GM21390 (cell line): ENCODE data around the gene SLC6A4.
"Not testable (repeated sequence)": the region's sequence is repeated elsewhere in the genome, so short reads cannot be mapped to it uniquely, and the experiment has no call there.

Experiments used
- ATAC-seq: cut with Tn5 transposase; IDR thresholded peaks from one replicate; pipeline ENCODE4 v1.9.1; 2021; ENCODE audit not compliant: unreplicated experiment

Gene SLC6A4

DNA sequence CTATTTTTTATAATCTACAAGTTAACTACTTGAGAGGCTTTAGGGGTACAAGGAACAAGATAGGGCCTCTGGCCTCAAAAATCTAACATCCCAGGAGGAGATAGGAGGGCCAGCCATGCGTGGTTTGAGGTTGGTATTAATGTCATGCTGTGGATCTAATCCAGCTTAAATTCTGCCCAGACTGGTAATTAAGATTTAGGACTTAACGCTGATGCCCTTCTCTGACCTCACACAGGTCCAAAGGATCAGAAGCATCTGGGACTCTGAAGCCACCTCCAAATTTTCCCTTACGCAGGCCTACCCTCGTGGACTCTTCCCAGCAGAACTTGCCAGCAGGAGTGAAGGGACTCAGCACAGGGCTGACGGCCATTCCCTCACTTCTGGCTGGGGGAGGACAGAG is 15.1 kb downstream of the SLC6A4 start:
- no peak for ATAC-seq

DNA sequence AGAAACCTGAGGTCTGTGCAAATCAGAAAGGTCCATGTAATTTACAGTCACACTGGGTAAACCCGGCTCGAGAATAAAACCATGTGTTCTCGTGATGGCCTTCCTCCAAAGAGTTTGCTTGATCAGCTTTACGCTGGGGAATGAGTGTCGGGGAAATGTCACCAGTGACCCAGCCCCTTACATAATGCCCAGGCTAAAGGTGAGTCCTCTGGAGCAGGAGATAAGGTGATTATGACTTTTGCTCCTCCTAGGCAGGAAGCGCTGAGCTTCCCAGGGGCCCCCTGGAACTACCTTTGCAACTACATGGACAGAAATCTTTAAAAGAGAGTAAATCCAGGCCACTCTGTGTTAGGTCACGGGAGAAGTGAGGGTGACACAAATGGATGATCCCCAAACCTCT is 15.7 kb downstream of the SLC6A4 start:
- ATAC-seq: no peak

DNA sequence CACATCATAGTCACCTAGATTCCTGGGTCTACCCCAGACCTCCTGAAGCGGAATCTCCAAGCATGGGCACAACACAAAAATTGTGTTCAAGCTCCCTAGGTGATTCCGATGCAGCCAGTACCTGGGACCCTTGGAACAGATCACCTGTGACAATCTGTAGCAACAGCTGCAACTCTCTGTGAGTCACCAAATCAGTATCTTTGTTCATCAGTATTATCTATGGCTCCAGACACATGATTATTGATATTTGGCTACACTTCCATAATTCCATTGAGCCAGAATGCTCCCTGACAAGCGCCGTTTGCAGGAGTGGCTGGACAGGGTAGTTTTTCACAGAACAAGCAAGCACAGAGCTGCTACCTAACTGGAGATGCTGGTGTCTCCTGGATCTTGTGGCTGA is 16.2 kb downstream of the SLC6A4 start:
- no peak for ATAC-seq

DNA sequence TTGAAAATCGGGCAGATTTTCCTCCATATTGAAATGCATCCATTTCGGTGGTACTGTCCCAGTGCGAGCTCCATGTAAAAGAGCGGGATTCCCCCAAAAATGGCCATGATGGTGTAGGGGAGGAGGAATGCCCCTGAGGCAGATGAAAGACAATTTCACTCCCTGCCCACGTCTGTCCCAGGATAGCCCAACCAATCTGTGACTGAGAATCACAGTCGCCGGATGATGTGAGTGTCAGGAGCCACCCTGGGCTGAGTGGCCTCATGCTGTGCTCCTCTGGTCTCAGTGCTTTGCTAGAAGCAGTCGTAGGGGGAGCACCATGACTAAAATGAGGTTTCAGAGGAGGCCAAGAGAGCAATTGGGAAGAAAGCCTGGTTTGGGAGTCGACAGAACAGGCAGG is 16.7 kb downstream of the SLC6A4 start:
- no peak for ATAC-seq

DNA sequence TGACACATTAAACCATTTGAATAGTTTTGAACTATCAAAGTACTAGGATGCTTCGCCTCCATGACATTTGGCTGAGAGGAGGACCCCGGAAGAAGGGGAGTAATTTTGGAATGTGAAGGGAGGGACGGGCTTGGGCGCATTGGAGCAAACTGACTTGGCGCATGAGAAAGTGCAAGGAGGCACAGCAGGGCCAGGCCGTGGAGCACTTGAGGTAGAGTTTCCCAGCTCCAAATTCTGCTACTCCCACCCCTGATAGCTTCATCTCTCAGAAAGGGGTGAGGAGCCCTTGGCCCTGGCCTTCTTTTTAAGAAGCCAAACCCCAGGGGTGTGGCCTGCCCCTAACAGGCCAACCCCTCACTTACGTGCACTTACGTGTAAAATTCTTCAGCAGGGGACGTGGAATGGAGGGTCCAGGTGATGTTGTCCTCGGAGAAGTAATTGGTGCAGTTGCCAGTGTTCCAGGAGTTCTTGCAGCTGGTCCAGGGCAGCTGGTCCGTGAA is 17.7 kb downstream of the SLC6A4 start:
- ATAC-seq: no peak

DNA sequence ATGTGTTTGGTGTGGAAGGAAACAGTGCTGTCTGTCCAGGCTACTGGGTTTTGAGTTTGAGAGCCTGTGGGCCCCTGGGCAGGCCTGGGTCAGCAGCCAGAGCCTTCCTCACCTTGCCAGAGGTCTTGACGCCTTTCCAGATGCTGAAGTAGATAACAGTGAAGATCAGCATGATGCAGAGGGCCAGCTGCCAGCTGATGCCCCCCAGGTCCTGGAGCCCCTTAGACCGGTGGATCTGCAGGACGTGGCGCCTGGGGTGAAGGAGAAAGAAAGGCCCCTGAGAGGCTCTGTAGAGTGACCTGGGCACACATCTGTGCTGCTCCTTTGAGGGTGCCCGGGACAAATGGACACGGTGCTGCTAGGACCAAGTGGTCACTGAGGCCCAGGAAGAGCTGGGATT is 18.4 kb downstream of the SLC6A4 start:
- ATAC-seq: no peak

DNA sequence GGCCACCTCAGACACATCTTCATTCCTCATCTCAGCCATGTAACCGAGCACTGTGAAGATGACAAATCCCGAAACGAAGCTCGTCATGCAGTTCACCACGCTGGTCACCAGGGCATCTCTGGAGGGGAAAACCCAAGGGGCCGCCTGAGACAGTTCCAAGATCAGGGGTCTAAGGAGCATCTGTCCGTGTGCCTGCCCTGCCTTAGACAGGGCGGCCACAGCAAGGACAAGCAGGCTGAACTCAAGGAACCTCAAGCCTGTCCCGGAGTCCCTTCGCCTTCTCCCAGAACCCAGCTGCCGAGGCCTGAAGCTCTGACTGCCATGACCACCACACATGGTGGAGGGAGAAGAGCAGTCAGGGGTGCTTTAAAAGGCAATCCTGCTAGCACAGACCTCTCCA is 22.7 kb downstream of the SLC6A4 start:
- peak; percentile 74 for ATAC-seq

DNA sequence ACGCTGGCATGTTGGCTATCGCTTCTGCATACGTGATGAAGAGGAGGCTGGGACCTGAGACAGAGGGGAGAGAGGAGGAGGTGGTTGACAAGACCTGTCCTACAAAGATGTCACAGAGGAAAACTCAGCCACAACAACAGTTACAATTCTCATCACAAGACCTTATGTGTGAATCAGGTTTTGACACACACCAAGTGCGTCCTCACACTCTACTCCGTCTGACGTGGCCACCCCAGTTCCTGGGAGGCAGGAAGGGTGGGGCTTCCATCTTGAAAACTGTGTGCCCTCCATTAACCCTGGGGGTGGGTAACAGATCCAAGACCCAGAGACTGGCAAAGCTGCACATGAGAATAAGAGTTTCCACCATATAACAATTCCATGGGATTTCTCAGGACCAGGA is 24.1 kb downstream of the SLC6A4 start:
- no peak for ATAC-seq

DNA sequence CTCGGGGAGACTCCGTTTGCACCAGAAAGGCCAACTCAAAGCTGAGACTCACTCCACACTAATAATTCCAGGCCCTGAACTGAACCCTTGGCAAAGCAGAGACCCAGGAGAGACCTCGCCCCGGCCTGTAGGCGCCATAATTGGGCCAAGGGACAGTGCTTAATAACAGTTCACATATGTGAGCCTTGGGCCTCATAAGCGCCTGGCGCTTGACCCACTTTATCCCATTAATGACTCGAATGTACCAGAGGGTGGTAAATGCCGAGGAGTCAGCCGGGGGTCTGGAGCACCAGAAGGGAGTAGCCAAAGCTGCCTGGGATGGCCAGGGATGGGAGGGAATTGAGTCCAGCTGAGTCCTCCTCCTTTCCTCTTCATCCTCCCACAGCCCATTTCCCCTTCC is 24.6 kb downstream of the SLC6A4 start:
- no peak for ATAC-seq

DNA sequence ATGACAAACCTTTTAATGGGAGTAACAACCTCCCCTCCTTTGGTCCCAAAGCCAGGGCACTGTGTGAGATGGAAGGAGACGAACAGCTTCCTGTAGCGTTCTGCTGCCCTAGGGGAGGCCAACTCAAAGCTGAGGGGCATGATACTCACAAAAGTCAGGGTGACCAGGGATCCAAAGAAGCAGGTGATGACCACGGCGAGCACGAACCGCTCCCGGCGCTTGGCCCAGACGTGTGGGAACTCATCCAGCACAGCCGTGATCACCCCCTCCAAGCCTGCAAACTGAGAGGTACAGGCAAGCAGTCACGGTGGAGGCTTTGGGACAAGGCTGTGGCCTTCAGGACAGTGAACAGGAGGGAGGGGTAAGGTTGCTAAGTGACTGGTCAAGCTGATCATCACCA is 25.1 kb downstream of the SLC6A4 start:
- ATAC-seq: no peak

DNA sequence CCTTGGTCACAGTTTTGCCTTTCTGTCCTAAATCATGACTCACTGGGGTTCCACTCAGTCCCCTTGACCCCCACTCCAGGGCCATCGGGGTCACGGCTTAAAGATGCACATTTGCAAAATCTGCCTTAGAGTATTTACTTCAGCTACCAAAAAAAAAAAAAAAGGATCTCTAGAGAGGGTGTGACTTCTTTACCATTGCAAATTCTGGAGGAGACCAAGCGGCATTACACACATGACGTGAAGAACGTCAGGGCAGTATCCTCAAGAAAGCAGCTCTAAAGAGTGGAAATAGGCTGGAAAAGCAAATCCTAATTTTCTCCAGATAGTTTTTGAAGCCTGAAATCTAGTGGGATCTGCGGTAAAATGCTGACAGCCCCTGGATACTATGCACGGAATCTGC is 25.6 kb downstream of the SLC6A4 start:
- no peak for ATAC-seq

DNA sequence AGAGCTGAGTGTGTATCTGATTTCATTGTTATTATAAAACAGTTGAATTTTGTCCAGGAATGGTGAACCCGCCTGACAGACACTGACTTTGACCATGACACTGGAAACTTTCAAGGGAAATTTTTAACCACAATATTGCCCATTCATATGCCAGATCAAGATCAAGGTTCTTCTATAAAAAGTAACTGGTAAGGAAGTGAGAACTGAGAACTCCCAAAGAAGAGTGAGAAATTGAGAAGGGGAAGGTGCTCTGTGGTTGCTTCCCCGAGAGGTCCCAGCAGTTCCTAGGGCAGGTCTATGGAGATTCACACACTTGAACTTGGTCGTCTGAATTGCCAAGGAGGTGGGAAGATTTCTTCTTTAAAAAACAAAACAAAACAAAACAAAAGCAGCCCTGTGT is 27.3 kb downstream of the SLC6A4 start:
- ATAC-seq: no peak

DNA sequence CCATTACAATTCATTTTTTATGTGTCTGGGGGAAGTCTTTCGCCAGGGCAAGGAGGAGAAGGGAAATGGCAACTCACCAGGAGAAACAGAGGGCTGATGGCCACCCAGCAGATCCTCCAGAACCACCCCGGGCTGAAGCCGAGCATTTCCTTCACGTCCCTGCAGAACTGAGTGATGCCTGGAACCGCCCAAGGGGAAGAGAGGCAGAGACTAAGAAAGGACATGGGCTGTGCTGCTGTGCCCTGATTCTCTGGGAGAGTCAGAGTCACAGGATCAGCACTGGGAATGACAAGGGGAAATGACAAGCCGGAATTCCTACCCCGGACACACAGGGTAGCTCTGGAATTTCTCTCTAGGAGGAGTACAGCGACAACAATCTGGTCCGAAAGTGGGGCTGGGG is 27.8 kb downstream of the SLC6A4 start:
- no peak for ATAC-seq

DNA sequence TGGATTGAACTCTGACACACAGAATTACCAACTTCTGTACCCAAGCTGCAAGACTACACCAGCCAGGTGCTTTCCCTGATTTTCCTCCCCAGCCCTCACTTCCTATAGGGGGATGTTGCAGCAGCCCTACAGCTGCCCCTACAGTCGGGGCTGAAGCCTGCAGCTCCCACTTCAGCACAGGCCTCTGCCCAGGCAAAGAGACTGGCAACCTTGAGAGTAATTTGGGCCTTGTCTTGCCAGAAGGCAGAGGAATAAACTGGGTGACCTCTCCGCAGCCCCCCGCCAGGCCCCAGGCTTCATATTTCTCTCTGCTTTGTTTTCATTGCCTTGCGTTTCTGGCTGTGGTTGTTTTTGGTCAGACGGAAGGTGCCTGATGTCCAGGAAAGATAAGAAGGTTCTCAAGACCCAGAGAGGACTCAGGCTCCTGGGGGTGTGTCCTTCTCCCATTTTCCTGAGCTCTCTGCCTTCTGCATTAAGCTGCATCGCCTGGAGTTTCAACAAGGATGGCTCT is 32.0 kb downstream of the SLC6A4 start:
- ATAC-seq: no peak

DNA sequence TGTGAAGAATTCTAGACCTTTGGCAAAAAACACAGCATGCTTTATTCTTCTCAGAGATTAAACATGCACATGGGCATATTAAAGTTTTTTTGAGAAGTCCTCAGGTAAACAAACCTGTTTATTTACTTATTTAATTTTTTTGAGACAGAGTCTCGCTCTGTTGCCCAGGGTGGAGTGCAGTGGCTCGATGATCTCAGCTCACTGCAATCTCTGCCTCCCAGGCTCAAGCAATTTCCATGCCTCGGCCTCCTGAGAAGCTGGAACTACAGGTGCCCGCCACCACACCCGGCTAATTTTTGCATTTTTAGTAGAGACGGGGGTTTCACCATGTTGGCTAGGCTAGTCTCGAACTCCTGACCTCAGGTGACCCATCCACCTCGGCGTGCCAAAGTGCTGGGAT is 34.8 kb downstream of the SLC6A4 start:
- ATAC-seq: not testable (repeated sequence)

DNA sequence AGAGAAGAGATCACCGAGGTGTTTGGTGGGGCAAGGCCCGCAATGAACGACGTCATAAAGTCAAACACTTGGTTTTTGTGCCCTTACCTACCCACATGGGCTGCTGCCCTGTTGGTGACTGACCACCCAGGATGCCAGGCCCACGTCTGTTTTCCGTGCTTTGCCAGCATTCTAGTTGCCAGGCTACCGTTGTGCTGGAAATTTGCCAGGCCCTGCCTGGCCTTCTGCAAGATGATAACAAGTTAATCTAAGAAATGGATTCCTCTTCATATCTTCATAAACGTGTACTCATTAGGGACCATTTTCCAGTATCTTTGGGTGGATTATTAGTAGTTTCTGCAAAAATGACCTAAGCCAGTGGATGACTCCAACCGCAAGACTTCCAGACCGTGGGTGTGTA is 35.4 kb downstream of the SLC6A4 start:
- no peak for ATAC-seq

DNA sequence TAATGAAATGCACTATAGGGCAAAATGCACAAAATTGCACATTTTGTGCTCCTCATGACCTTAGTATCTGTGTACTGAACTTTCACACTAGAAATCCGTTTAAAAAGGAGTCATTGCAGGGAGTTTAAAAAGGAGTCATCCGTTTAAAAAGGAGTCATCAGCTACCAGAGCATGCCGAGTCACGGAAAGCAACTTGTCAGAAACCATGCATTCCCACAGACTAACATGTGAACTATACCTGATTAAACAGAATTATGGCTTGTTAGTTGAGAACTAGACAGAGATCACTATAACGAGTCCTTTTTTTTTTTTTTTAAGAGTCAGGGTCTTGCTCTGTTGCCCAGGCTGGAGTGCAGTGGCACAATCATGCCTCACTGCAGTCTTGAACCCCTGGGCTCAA is 35.9 kb downstream of the SLC6A4 start:
- ATAC-seq: no peak

DNA sequence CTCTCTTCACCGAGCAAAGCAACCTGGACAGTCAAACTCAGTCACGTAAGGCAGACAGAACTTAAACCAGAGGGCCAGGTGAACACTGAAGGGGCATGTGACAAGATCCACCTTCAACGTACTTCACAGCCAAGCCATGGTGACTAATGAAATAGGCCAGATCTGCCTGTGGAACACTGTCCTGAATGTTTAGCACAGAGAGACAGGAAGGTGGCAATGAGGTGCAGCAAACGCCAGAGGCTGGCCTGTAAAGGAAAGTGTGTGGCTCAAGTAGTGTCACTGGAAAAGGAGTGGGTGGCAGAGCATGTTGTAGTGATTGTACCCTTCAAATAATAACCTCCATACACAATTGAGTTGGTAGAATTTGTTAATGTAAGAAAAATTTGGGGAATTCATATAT is 38.1 kb downstream of the SLC6A4 start:
- no peak for ATAC-seq

DNA sequence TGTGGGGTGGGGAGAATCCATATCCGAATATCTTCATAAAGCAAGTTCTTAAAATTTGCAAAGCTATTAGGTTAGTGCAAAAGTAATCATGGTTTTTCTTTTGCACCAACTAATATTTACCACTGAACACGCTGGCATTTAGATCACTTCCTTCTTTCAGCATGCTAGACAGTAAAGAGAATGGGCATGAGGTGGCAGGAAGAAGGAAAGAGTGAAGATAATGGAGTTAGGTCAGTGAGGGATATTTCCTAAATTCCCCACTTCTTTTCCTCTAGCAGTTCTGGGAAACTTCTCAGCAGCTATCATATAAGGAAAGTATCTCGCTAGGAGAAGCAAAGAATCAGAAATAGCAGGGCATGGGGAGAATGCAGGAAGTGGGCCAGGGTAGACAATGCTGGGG is 39.0 kb downstream of the SLC6A4 start:
- ATAC-seq: no peak

DNA sequence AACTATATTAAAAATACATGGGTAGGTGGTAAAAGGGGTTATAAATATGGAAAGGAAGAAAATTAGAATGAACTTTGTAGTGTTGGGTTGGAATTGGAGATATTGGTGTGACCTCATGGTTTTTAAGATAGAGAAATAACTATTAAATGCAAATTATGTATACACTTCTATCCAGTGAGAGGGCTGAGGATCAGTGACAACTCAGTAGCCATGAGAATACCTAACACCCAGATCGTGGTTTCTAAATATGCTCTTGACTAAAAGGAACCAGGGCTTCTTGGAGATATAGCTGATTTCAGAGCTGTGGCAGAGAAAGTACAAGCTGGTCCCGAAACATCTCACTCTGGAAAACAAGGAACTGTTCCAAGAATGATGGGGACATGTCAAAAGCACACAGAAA is 44.4 kb downstream of the SLC6A4 start:
- ATAC-seq: no peak

DNA sequence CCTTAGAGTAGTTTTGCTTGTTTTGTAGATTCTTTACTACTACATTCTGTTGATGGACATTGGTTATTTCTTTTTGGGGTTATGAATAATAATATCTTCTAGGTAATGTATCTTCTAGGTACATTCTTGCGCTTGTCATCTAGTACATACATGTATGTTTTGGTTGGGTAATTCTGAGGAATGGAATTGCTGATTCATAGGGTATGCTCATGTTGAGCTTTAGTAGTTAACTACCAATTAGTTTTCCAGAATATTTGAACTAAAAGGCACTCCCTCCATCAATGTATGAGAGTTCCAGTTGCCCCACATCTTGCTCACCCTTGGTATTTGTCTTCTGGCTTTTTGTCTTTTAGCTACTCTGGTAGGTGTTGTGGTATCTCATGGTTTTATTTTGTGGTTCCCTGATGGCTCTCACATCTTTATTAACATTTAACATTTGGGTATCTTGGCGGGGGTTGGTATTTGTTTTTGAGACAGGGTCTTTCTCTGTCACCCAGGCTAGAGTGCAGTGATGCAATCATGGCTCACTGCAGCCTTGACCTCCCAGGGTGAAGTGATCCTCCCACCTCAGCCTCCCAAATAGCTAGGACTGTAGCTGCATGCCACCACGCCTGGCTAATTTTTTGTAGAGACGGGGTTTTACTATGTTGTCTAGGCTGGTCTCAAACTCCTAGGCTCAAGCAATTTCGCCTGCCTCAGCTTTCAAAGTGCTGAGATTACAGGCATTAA is 47.1 kb downstream of the SLC6A4 start:
- no peak for ATAC-seq

DNA sequence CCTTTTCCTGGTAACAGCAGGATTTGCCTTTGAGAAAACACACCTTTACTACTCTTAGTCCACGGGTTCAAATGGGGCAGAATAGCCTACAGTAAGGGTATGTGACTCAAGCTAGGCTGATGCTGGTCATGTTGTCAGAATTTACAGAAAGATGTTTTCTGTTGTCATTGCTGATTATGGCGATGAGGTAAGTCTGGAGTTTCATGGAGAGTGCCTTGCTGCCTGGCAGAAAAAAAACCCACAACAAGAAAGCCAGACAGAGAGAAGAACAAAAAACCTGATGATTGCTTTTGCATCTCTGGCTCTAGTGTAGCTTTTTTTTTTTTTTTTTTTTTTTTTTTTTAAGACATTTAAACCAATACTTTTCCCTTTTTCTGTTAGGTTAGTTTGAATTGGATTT is 47.9 kb downstream of the SLC6A4 start:
- no peak for ATAC-seq

DNA sequence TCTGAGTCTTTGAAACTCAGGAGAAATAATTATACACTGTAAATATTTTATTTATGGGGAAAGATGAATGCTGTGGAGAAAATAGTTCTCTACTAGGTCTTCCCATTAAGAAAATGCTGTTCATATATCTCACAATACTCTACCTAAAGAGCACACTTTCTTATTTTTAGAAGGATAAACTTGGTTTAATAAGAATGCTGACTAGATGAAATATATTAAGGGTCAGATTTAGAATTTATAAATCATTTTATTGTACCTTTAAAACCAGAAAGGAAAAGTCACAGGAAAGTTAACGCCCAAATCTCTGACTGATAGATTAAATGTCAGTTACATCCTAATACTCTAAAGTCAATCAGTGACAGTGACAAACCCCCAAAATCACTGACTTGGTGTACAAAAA is 48.7 kb downstream of the SLC6A4 start:
- no peak for ATAC-seq
